Urothelium cell line (cell line): ENCODE results near the gene PLXDC2.

Experiments
- DNase-seq: peaks from one replicate; pipeline ENCODE4 v3.0.0; 2011; ENCODE audit warnings: low spot score, mixed read lengths
- FAIRE-seq: peaks from 2 replicates; lab custom pipeline; 2011; peaks lifted over from hg19 to GRCh38; lab: Jason Lieb, UNC

The PLXDC2 gene

GRCh38 chr10:20237586-20237985 is 421.4 kb downstream of the PLXDC2 start:
- DNase-seq: no peak
- FAIRE-seq: no peak

- FAIRE-seq (no peak), DNase-seq (no peak)
Observed at GRCh38 chr10:20240643-20241042, 424.4 kb downstream of the PLXDC2 start.

GRCh38 chr10:20247454-20247853 is 431.2 kb downstream of the PLXDC2 start:
- no peak for FAIRE-seq
- DNase-seq: no peak

DNA sequence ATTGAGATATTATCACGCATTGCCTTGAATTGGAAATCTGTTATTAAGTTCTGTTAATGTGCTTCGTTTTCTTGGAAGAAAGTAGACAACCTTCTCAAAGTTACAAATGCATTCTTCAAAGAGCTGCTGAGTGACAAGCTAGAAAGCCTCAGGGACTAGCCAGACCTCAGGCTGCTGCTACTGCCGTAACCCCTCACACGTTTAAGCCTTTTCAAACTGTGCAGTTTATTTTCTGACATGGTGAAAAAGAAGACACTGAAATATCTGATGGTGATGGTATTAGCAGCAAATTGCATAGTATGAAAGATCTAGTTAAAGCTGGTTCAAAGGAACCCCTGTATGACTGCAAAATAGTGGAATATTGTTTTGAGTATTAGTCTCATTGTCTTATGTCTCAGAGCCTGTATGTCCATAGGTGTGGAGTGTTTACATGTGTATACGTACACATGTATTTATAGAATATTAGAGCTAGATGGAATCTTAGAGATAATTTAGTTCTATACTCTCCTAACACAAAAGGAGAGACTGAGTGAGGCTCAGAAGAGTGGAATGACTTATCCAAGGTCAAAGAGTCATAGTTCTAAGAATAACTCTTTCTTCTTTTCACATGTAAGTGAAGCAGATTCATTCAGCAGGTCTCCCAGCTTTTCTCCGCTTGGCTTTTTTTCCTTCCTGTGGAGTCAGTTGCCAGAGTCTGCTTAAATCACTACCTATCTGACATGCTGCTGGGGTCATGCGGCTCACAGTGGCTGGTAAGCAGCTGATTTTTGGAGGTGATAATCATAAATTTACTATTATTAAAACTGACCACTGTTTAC is 431.9 kb downstream of the PLXDC2 start:
- DNase-seq (no peak), FAIRE-seq (no peak)

DNA sequence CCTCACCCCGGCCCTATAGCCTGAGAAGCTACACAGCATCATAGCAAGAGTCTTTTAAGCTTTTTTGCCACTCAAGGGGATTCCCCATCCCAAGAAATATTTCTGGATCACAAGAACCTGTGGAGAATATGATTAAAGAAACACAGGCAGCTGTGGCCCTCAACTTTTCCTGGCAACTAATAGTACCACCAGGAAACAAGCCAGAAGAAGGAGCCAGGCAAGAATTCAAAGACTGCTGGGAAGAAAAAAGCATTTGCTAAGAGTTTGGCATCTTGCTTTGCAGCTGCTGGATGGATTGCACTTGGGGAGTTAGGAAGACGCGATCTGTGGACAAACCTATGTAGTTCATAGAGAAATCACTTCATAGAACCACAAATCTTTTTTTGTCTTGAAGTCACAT is 437.8 kb downstream of the PLXDC2 start:
- FAIRE-seq (no peak), DNase-seq (no peak)

- FAIRE-seq: no peak
- no peak for DNase-seq
Observed at GRCh38 chr10:20254497-20254896, 438.3 kb downstream of the PLXDC2 start.

DNA sequence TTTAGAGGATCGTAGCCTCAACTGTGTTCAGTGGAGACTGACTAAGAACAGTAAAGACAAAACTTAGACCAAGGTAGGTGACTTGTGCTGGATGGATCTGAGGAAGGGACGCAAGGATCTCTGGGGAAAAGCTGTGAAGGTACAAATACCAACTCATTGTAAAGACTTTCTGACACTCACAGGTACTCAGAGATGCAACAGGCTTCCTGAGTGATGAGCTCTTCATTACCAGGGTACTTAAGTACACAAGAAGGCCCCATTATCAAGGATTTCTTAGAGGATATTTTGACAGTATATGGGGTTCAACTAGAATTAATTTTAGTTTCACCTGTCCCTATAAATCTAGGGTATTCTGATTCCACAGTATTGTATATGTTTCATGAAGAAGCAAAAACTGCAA is 440.7 kb downstream of the PLXDC2 start:
- no peak for DNase-seq
- no peak for FAIRE-seq

DNA sequence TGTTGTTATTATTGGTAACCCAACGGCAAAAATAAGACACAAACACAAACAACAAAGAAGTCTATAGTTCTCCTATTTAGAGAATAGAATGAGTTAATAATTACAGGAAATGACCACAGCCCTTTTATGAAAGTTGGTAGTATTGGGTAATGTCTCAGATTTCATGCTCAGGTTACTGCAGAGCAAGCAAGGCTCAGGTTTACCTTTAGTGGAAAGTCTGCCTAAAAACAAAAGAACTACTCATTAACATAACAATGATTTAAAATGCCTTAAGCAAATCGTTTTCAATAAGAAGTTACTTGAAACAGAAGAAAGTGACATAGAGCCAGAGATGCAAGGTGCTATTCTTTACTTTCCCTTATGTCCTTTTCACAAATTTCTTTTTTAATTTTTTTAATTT is 441.2 kb downstream of the PLXDC2 start:
- no peak for FAIRE-seq
- DNase-seq: no peak

DNA sequence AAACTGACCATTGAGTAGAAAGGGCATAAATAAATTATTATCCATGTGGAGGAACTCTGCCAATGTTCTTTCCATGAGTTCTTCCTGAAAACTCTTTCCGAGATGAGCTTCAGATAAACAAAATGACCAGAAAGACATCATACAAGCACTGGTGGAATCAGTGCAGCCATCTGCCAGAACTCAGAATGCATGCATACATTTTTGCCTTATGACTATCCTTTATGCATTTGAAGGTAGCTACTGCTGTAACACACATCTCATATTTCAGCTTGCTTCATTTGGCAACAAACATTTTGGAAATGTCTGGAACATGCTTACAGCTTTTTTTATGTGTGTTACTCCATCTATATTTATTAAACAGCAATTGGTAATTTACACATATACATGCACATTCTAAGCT is 448.9 kb downstream of the PLXDC2 start:
- DNase-seq (no peak), FAIRE-seq (no peak)

- no peak for FAIRE-seq
Observed at GRCh38 chr10:20267734-20268133, 451.5 kb downstream of the PLXDC2 start.

GRCh38 chr10:20271490-20271889 is 455.3 kb downstream of the PLXDC2 start:
- no peak for FAIRE-seq
- no peak for DNase-seq

More at GRCh38 chr10:20267734-20268133, 451.5 kb downstream of the PLXDC2 start:
- DNase-seq: no peak

GRCh38 chr10:20272608-20273007 is 456.4 kb downstream of the PLXDC2 start:
- no peak for DNase-seq
- FAIRE-seq: no peak

- DNase-seq (no peak), FAIRE-seq (no peak)
Observed at GRCh38 chr10:20274571-20274970, 458.3 kb downstream of the PLXDC2 start.

GRCh38 chr10:20276127-20276979 is 460.1 kb downstream of the PLXDC2 start:
- FAIRE-seq (no peak), DNase-seq (no peak)

- FAIRE-seq: no peak
Observed at GRCh38 chr10:20277820-20278219, 461.6 kb downstream of the PLXDC2 start.

GRCh38 chr10:20281579-20281978 is 465.3 kb downstream of the PLXDC2 start:
- no peak for DNase-seq
- no peak for FAIRE-seq

More at GRCh38 chr10:20277820-20278219, 461.6 kb downstream of the PLXDC2 start:
- DNase-seq: no peak

DNA sequence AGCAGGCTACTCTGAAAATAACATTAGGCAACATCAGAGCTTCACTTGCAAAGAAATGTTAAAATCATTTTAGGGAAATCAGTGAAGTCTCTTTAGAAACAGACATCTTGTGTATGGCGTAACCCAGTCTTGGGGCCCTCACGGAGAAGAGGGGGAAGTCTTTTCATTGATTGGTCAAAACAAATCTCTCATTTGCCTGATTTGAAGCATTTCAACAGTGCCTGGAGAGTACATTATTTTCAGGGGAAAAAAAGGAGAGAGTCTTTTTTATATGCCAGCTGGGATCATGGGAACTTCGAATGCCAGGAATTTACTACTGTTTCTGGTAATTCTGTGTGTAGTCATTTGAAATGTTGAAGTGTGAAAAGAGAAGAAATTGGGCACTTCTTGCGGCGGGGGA is 471.4 kb downstream of the PLXDC2 start:
- FAIRE-seq (no peak), DNase-seq (no peak)

GRCh38 chr10:20288060-20288459 is 471.8 kb downstream of the PLXDC2 start:
- FAIRE-seq (no peak), DNase-seq (no peak)

DNA sequence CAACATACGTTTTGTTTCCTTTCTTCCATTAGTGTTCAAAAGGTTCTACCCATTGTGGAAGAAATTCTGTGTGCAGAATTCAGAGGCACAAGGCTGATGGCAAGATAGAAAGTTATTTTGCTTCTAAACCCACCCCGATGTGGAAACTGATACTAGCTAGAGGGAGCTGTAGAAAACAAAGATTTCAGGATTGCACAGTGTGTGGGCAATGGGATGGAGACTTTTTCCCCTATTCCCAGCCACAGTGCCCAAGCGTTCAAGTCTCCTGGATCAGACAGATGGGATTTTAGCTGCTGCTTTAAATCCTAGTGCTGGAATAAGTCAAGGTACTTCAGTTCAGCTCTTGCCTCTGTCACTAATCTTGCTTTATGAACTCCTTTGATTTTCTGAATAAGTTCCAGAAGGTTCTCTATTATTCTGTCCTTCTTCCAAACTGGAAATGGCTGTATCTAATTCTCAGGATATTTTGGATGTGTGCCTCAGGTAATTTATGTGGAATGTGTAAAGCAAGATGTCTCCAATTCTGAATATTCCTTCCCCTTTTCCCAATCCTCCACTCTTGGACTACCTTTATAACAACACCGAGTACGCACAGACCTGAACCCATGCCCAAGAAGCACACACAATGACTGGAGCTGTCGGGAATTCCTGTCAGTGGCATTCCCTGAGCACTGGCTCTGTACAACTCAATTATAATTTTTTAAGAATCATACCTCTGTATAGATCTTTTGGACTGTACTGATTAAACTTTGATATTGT is 473.0 kb downstream of the PLXDC2 start:
- DNase-seq: no peak
- no peak for FAIRE-seq

- no peak for DNase-seq
- no peak for FAIRE-seq
Observed at GRCh38 chr10:20298417-20298816, 482.2 kb downstream of the PLXDC2 start.

DNA sequence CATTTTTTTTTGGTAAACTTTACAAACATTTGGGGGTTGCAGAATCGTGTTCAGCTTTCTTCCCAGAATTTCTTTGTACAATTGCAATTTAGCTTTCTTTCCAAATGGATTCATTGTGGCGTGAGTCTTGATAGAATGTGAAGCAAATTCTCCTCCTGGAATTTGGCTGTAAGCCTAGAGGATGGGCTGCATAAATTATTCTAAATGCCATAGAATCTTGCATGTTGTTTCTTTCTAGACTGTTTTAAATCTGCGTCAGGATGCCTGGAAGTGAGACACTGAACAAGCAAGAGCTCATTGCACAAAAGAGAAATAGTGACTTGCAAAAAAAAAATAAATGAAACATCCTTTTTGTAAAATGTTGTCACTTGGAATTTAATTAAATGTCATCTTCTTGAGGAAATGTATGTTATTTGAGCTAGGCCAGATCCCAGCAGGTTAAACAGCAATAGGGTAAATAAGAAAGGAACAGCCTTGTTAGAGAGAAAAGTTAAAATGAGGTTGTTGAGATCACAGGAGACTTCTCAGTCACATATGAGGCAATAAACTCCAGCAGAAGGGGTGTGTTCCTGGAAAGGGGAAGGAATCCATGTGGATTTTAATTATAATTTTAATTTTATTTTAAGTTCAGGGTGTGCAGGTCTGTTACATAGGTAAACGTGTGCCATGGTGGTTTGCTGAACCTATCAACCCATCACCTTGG is 483.0 kb downstream of the PLXDC2 start:
- FAIRE-seq (no peak), DNase-seq (no peak)
